HepG2 (cell line): ENCODE data around the gene OR1S1. TPM values are rescaled to one million over a fixed set of nuclear protein-coding genes. Genes with fewer than 3 reads are reported as not detected.

Experiments
- ATAC-seq: fragments of 200-7000 bp; cut with Tn5 transposase; 3 replicates; pipeline ENCODE4 v1.9.1; 2020; ENCODE audit warnings: mild to moderate bottlenecking, moderate library complexity
- BruUV-seq: library from RNA; stranded (reverse); fragments of 400-500 nt; replicated peaks from 2 replicates; lab custom pipeline; 2021; lab: Mats Ljungman, UMichigan
- CTCF ChIA-PET: fragments of 300-600 bp; formaldehyde crosslinking; extraction: SDS; loops from one replicate; lab custom pipeline; 2021; ENCODE audit warnings: low total read pairs, inconsistent platforms, low intra/inter-chr PET ratio; lab: Yijun Ruan, JAX
- POLR2A ChIA-PET: fragments of 350-600 bp; sonication (Branson Sonifier 250); formaldehyde crosslinking; loops from one replicate; lab custom pipeline; 2020; ENCODE audit warnings: antibody characterized with exemption, inconsistent platforms; lab: Yijun Ruan, JAX
- DNase-seq: peaks from one replicate; pipeline ENCODE4 v3.0.0-alpha.2; 2015; ENCODE audit warnings: low spot score
- FAIRE-seq: peaks from 3 replicates; lab custom pipeline; 2011; peaks lifted over from hg19 to GRCh38; lab: Jason Lieb, UNC
- H2AFZ ChIP-seq: one replicate; pipeline ENCODE4 v1.6.1; 2011; ENCODE audit warnings: low read length, inconsistent platforms
- H3K27ac ChIP-seq: fragments of 300-600 bp; 3 replicates; pipeline ENCODE4 v1.8.0; 2011; ENCODE audit warnings: mixed run types, mild to moderate bottlenecking, mixed read lengths, low read length, inconsistent platforms; ENCODE audit not compliant: insufficient read depth; ENCODE audit errors: extremely low read length
- H3K27me3 ChIP-seq, 2 experiments: fragments of 200-600 bp in 1 of 2; 2 replicates in 1 of 2; 3 replicates in 1 of 2; pipeline versions ENCODE4 v1.6.0 to v1.8.0; 2011; ENCODE audit warnings: low read length in 2 of 2, mild to moderate bottlenecking in 2 of 2, moderate library complexity in 2 of 2, inconsistent platforms in 1 of 2; ENCODE audit not compliant: insufficient read depth in 2 of 2, control insufficient read depth in 1 of 2
- H3K36me3 ChIP-seq, 2 experiments: fragments of 200-600 bp in 1 of 2; replicated peaks in 1 of 2; 2 replicates in 1 of 2; 3 replicates in 1 of 2; pipeline versions ENCODE4 v1.5.1 to v1.8.0; 2011; ENCODE audit warnings: low read length in 2 of 2, inconsistent platforms in 1 of 2; ENCODE audit not compliant: insufficient read depth in 2 of 2, control insufficient read depth in 1 of 2
- H3K4me1 ChIP-seq: 2 replicates; pipeline ENCODE4 v1.5.1; 2012; ENCODE audit warnings: low read length, inconsistent platforms; ENCODE audit not compliant: insufficient read depth
- H3K4me2 ChIP-seq: 2 replicates; pipeline ENCODE4 v1.6.0; 2011; ENCODE audit warnings: low read depth, low read length, inconsistent platforms
- H3K4me3 ChIP-seq, 3 experiments: fragments of 200-600 bp in 1 of 3; sonication (generic), shearing (Covaris generic) in 1 of 3; replicated peaks in 1 of 3; 2 replicates each; pipeline ENCODE4 v1.5.1; 2011 to 2016; ENCODE audit warnings: low read length in 3 of 3, inconsistent platforms in 2 of 3, low read depth in 2 of 3, mild to moderate bottlenecking in 2 of 3, control low read depth in 1 of 3, mixed read lengths in 1 of 3; ENCODE audit not compliant: insufficient read depth in 1 of 3
- H3K79me2 ChIP-seq: one replicate; pipeline ENCODE4 v1.6.1; 2011; ENCODE audit warnings: low read length, inconsistent platforms; ENCODE audit not compliant: insufficient read depth
- H3K9ac ChIP-seq: 2 replicates; pipeline ENCODE4 v1.6.0; 2011; ENCODE audit warnings: mild to moderate bottlenecking, low read depth, low read length, inconsistent platforms; ENCODE audit not compliant: insufficient read depth
- H3K9me3 ChIP-seq: 2 replicates; pipeline ENCODE4 v1.5.1; 2012; ENCODE audit warnings: mild to moderate bottlenecking, low read length
- H4K20me1 ChIP-seq: 2 replicates; pipeline ENCODE4 v1.6.0; 2011; ENCODE audit warnings: inconsistent platforms, mild to moderate bottlenecking, low read length, moderate library complexity; ENCODE audit not compliant: insufficient read depth
- ARNT ChIP-seq: fragments of 450-650 bp; IDR thresholded peaks from 2 replicates; pipeline ENCODE4 v1.6.1; 2017
- CC2D1A ChIP-seq: sonication (generic); formaldehyde crosslinking; IDR thresholded peaks from 2 replicates; pipeline ENCODE4 v1.8.1; 2023; ENCODE audit warnings: mild to moderate bottlenecking, missing genetic modification reagents
- DNMT3B ChIP-seq: conservative IDR thresholded peaks from 2 replicates; pipeline ENCODE4 v1.6.1; 2016; ENCODE audit warnings: missing biosample characterization, control low read depth
- EHMT2 ChIP-seq: fragments of 200-600 bp; sonication (generic); IDR thresholded peaks from 2 replicates; pipeline ENCODE4 v1.7.0; 2017; ENCODE audit warnings: antibody characterized with exemption, low read depth, low read length, borderline replicate concordance
- MLX ChIP-seq: IDR thresholded peaks from 2 replicates; pipeline ENCODE4 v1.6.1; 2016
- SMAD3 ChIP-seq: sonication (generic); formaldehyde crosslinking; IDR thresholded peaks from 2 replicates; pipeline ENCODE4 v1.4.0; 2020; ENCODE audit warnings: missing genetic modification reagents
- ZBTB39 ChIP-seq: sonication (generic); formaldehyde crosslinking; IDR thresholded peaks from 2 replicates; pipeline ENCODE4 v1.5.0; 2020; ENCODE audit warnings: missing genetic modification reagents
- ZFAT ChIP-seq: sonication (generic); formaldehyde crosslinking; conservative IDR thresholded peaks from 2 replicates; pipeline ENCODE4 v1.8.1; 2023; ENCODE audit warnings: missing genetic modification reagents, inconsistent platforms
- in situ Hi-C: cut with HindIII; loops from 2 replicates; pipeline ENCODE4 v1.10.0; 2017; ENCODE audit warnings: low pct_unique_long_range_greater_than_20kb; ENCODE audit not compliant: extremely low pct_ligation_motif_present
- intact Hi-C: fragments of 100-400 bp; cut with micrococcal nuclease; formaldehyde crosslinking; loops from one replicate; pipeline ENCODE4 v1.10.0; 2022; ENCODE audit not compliant: unreplicated experiment
- polyA plus RNA-seq, 8 experiments: library from polyadenylated mRNA; depleted of rRNA in 3 of 8; stranded (reverse) in 7 of 8; unstranded in 1 of 8; fragments of >200 nt; fragmentation: Illumina TruSeq in 4 of 8; extraction: Trizol in 4 of 8; gene quantifications; 2 replicates each; pipeline versions ENCODE4 v1.2.1 to v1.2.3, GENCODE V29; 2011 to 2016; ENCODE audit warnings: low read depth in 4 of 8, missing spikeins in 1 of 8, mixed read lengths in 1 of 8; ENCODE audit not compliant: insufficient read depth in 1 of 8
- total RNA-seq, 5 experiments: library from RNA; depleted of rRNA; stranded (reverse); fragments of >200 nt; fragmentation: Illumina TruSeq; extraction: Trizol; gene quantifications; 2 replicates each; pipeline ENCODE4 v1.2.3, GENCODE V29; 2016; ENCODE audit warnings: low read depth in 1 of 5
- TF ChIP-seq, protein P1 (sequence below): sonication (generic); formaldehyde crosslinking; IDR thresholded peaks from 2 replicates; pipeline ENCODE4 v1.8.1; 2022; ENCODE audit warnings: low read depth, mild to moderate bottlenecking, missing genetic modification reagents
- TF ChIP-seq, protein P2 (sequence below): sonication (generic); formaldehyde crosslinking; conservative IDR thresholded peaks from 2 replicates; pipeline ENCODE4 v1.4.0; 2020; ENCODE audit warnings: missing genetic modification reagents

The OR1S1 gene
- total and polyA plus RNA-seq, 2 of the 13 experiments (the other 11 are each of a cell fraction or from before 2014, with no cell fraction given), result not detected

DNA sequence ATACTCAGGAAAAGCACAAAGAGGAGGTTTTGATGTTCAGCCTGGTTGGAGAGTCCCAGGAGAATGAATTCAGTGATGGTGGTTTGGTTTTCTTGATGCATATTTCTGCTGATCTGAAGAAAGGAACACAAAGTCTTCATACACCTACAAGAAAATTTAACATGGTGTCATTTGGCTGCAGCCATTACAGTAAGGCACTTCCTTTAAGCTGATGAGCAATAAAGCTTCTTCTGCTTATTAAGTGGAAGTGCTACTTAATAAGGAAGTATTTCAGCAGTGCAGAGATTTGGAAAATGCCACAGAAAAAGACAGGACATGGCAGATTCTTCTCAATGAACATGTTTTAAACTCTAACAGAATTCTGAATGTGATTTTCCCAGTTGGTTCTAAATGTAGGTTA is 8.5 kb upstream of the OR1S1 start, which contains the start of gene OR1S2:
Gene OR1S2, minus strand, starts transcription at position 101 of the 400 bp plus-strand sequence. Its CDS starts 0 bp downstream, at position 101.
- Histone ChIP-seq H3K9me3 (no peaks in the 10 kb centered on the region), H3K4me3 (no peak within 1 kb of the TSS), H3K9ac (no peak within 1 kb of the TSS), H3K4me2 (no peak within 1 kb of the TSS), H3K36me3 (no peaks in the 10 kb centered on the region), H2AFZ (no peak within 1 kb of the TSS), H3K79me2 (no peaks in the 10 kb centered on the region), H3K4me1 (no peaks in the 10 kb centered on the region), H3K27me3 (no peaks in the 10 kb centered on the region), H3K27ac (no peak within 1 kb of the TSS), H4K20me1 (no peaks in the 10 kb centered on the region)
- no peak for DNase-seq
- in situ Hi-C loops (no loop called here), intact Hi-C loops (no loop called here)
- no peak for ATAC-seq
- CTCF ChIA-PET, result no interaction called here
- TF ChIP-seq EHMT2 (no peak), ZFAT (CRISPR knock-in tag) (no peak), ZBTB39 (CRISPR knock-in tag) (no peak), SMAD3 (no peak), ARNT (no peak), MLX (no peak), DNMT3B (CRISPR knock-in tag) (no peak), CC2D1A (no peak)
- TF ChIP-seq, protein P1, sequence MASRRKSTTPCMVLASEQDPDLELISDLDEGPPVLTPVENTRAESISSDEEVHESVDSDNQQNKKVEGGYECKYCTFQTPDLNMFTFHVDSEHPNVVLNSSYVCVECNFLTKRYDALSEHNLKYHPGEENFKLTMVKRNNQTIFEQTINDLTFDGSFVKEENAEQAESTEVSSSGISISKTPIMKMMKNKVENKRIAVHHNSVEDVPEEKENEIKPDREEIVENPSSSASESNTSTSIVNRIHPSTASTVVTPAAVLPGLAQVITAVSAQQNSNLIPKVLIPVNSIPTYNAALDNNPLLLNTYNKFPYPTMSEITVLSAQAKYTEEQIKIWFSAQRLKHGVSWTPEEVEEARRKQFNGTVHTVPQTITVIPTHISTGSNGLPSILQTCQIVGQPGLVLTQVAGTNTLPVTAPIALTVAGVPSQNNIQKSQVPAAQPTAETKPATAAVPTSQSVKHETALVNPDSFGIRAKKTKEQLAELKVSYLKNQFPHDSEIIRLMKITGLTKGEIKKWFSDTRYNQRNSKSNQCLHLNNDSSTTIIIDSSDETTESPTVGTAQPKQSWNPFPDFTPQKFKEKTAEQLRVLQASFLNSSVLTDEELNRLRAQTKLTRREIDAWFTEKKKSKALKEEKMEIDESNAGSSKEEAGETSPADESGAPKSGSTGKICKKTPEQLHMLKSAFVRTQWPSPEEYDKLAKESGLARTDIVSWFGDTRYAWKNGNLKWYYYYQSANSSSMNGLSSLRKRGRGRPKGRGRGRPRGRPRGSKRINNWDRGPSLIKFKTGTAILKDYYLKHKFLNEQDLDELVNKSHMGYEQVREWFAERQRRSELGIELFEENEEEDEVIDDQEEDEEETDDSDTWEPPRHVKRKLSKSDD, result no peak
- TF ChIP-seq, protein P2, sequence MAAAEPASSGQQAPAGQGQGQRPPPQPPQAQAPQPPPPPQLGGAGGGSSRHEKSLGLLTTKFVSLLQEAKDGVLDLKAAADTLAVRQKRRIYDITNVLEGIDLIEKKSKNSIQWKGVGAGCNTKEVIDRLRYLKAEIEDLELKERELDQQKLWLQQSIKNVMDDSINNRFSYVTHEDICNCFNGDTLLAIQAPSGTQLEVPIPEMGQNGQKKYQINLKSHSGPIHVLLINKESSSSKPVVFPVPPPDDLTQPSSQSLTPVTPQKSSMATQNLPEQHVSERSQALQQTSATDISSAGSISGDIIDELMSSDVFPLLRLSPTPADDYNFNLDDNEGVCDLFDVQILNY (CRISPR knock-in tag), result no peak
- no peak for FAIRE-seq
- POLR2A ChIA-PET, result no interaction called here
- BruUV-seq, result no TSS peak
